Pancreas (tissue), 10 donors: ENCODE results near the gene ZNF281. TPM values are rescaled to one million over a fixed set of nuclear protein-coding genes. Genes with fewer than 3 reads are reported as not detected.

ENCODE experiments used
- ATAC-seq, 4 donors: fragments of 200-7000 bp; cut with Tn5 transposase; one replicate each; pipeline versions ENCODE4 v1.8.0 to v1.9.1; 2020; ENCODE audit warnings: mild to moderate bottlenecking in 4 of 4, moderate library complexity in 4 of 4
- DNase-seq, 6 donors: peaks; one replicate each; pipeline ENCODE4 v3.0.0-alpha.2; 2020
- FAIRE-seq: peaks from 2 replicates; lab custom pipeline; 2012; peaks lifted over from hg19 to GRCh38; lab: Jason Lieb, UNC
- H3K27ac ChIP-seq, 4 donors: fragments of 200-600 bp; sonication (generic); 1 replicate in 3 of 4; 2 replicates in 1 of 4; pipeline versions ENCODE4 v1.5.0 to v1.8.0; 2020
- H3K27me3 ChIP-seq, 4 donors: fragments of 200-600 bp; one replicate each; pipeline ENCODE4 v1.8.0; 2021
- H3K36me3 ChIP-seq, 3 donors: fragments of 200-600 bp; sonication (generic) in 1 of 3; one replicate each; pipeline versions ENCODE4 v1.5.0 to v1.8.0; 2020 to 2021
- H3K4me1 ChIP-seq, 3 donors: fragments of 200-600 bp; one replicate each; pipeline ENCODE4 v1.8.0; 2021
- H3K4me3 ChIP-seq, 4 donors: fragments of 200-600 bp; sonication (generic) in 2 of 4; one replicate each; pipeline versions ENCODE4 v1.5.0 to v1.8.0; 2020 to 2021
- H3K9me3 ChIP-seq, 4 donors: fragments of 200-600 bp; one replicate each; pipeline ENCODE4 v1.8.0; 2021
- CTCF ChIP-seq, 4 donors: fragments of 200-600 bp; sonication (generic) in 3 of 4; IDR thresholded peaks; one replicate each; pipeline versions ENCODE4 v1.5.0 to v1.8.0; 2021; ENCODE audit warnings: antibody characterized with exemption in 4 of 4
- WGBS, 2 donors: extraction: QIAGEN DNeasy Blood & Tissue Kit; methylation state at CpG; one replicate each; pipeline ENCODE4 v1.1.7; 2013; 5-methylcytosine and 5-hydroxymethylcytosine counted together
- intact Hi-C, 3 donors: fragments of 100-400 bp; cut with DNase I; formaldehyde crosslinking; loops; one replicate each; pipeline versions ENCODE4 v1.11.1 to v1.14.2; 2022
- polyA plus RNA-seq, 2 donors: library from polyadenylated mRNA; stranded (reverse); fragments of 200-250 nt; gene quantifications; one replicate each; pipeline ENCODE4 v1.2.3, GENCODE V29; 2013
- total RNA-seq, 6 donors: library from RNA; stranded (reverse); fragmentation: NEBNext Ultra II Directional in 4 of 6; extraction: Animal tissue kit (Norgen Biotek cat#: 25700) in 4 of 6; gene quantifications; one replicate each; pipeline versions ENCODE4 v1.2.1 to v1.2.4, GENCODE V29; 2021 to 2023
- donor health status: healthy with polysubstance abuse.
- donor health status: DM: no; HTN: no; CAD: no; lungs with moderate emphysema.
- donor health status: DM: no; HTN: no; CAD: no.
- donor health status: control.
- donor health status: control.
- donor health status: Bipolar disorder and iron deficiency.
- donor health status: DM: yes; HTN: yes; CAD: no.
- donor health status: DM: no; HTN: no; CAD: no.
- donor health status: DM: no; HTN: no; CAD: no.
- donor health status: DM: yes; HTN: yes; CAD: no.

Gene ZNF281
- total and polyA plus RNA-seq, 8 donors = 2.2 to 10.0 (median 4.0) TPM

- H3K36me3 ChIP-seq = no peaks in the 10 kb centered on the region
- no peak for TF ChIP-seq CTCF (IDR thresholded peaks at IDR 0.05)
- FAIRE-seq (no peak), DNase-seq (no peak), ATAC-seq (no peak)
- no peak overlapping the region for H3K27ac ChIP-seq
- H3K4me1 ChIP-seq = peaks cover 0 to 8% (median 0%) of the 10 kb centered on the region in 3 donors
- no peak overlapping the region for H3K4me3 ChIP-seq
- WGBS, 2 donors = 95 to 100% methylated on average over 2 of the region's 2 CpGs
- no peaks in the 10 kb centered on the region for H3K9me3 ChIP-seq
- no peaks in the 10 kb centered on the region for H3K27me3 ChIP-seq
- intact Hi-C loops = no loop called here
Measured at GRCh38 chr1:200365897-200366426, 43.9 kb downstream of the ZNF281 start.

GRCh38 chr1:200364831-200365230 is 45.0 kb downstream of the ZNF281 start:
- intact Hi-C loops = no loop called here
- Histone ChIP-seq H3K36me3 (no peaks in the 10 kb centered on the region), H3K4me1 (peaks cover 0 to 5% (median 0%) of the 10 kb centered on the region in 3 donors), H3K4me3 (no peak overlapping the region), H3K27me3 (no peaks in the 10 kb centered on the region), H3K9me3 (no peaks in the 10 kb centered on the region), H3K27ac (no peak overlapping the region)
- FAIRE-seq = no peak
- ATAC-seq = no peak
- no peak for DNase-seq
- no peak for TF ChIP-seq CTCF (IDR thresholded peaks at IDR 0.05)
- WGBS, 2 donors = 83 to 87% methylated on average over 5 of the region's 5 CpGs

DNA sequence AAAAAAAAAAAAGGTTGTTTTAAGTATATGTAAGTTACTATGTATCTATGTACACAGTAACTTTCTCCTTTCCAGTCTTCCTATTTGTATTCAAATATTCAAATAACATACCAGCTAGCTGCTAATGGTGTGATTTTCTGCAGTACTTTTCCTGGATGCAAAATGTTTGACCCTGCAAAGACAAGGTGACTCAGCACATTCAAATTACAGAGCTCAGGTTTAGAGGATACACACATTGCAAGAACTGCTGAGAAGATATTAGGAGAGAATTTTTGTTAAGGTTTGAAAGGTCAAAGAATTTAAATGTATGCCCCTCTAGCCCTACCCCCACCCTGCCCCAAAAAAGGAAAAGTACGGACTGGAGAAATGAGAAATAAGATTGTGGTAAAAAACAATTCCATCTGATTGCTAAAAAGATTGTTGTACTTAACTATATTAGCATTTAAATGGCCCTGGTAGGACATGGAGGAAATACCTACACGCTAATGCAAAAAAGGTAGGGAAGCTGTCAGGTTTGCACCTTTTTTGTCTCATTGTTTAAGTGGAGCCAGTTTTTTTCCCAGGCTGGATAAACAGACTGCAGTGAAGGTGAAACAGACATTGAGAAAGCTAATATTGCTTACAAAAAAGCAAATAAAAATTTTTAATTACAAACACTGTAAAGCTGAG is 45.6 kb downstream of the ZNF281 start:
- DNase-seq = no peak
- Histone ChIP-seq H3K27me3 (no peaks in the 10 kb centered on the region), H3K36me3 (no peaks in the 10 kb centered on the region), H3K4me1 (peaks cover 0 to 2% (median 0%) of the 10 kb centered on the region in 3 donors), H3K27ac (no peak overlapping the region), H3K4me3 (no peak overlapping the region), H3K9me3 (no peaks in the 10 kb centered on the region)
- FAIRE-seq = no peak
- no peak for TF ChIP-seq CTCF (IDR thresholded peaks at IDR 0.05)
- 83 to 95% methylated on average over 2 of the region's 2 CpGs for WGBS, 2 donors
- intact Hi-C loops = no loop called here
- ATAC-seq = no peak

- TF ChIP-seq CTCF (IDR thresholded peaks at IDR 0.05) = no peak
- no peak overlapping the region for H3K4me3 ChIP-seq
- no peaks in the 10 kb centered on the region for H3K36me3 ChIP-seq
- no peak for DNase-seq
- H3K27me3 ChIP-seq = no peaks in the 10 kb centered on the region
- no peaks in the 10 kb centered on the region for H3K9me3 ChIP-seq
- WGBS, 2 donors = 72 to 77% methylated on average over 5 of the region's 5 CpGs
- no peak overlapping the region for H3K27ac ChIP-seq
- intact Hi-C loops = no loop called here
- FAIRE-seq = no peak
- ATAC-seq = no peak
- H3K4me1 ChIP-seq = no peaks in the 10 kb centered on the region
Measured at GRCh38 chr1:200363264-200363933, 46.4 kb downstream of the ZNF281 start.

GRCh38 chr1:200362421-200362820 is 47.4 kb downstream of the ZNF281 start:
- Histone ChIP-seq H3K9me3 (no peaks in the 10 kb centered on the region), H3K27ac (no peak overlapping the region), H3K27me3 (no peaks in the 10 kb centered on the region), H3K36me3 (no peaks in the 10 kb centered on the region), H3K4me3 (no peak overlapping the region), H3K4me1 (no peaks in the 10 kb centered on the region)
- no peak for FAIRE-seq
- WGBS, 2 donors = 90 to 93% methylated on average over 2 of the region's 2 CpGs
- no peak for ATAC-seq
- intact Hi-C loops = no loop called here
- no peak for TF ChIP-seq CTCF (IDR thresholded peaks at IDR 0.05)
- DNase-seq = no peak
